Measurements from ENCODE around the gene IQCM. TPM values are rescaled to one million over a fixed set of nuclear protein-coding genes. Genes with fewer than 3 reads are reported as not detected.

Gene IQCM
- total RNA-seq, 4 donors from 2014 or later, result not detected

GRCh38 chr4:149466446-149466845 is 349.2 kb downstream of the IQCM start:
- intact Hi-C loops (cut with DNase I; ENCODE audit: low total_unique reads), result no loop called here
- no peak overlapping the region for H3K4me3 ChIP-seq (ENCODE audit: low read depth, poor library complexity, severe bottlenecking)
- DNase-seq (ENCODE audit: low spot score in 2 of 2), result no peak
- no peak for TF ChIP-seq CTCF (IDR thresholded peaks at IDR 0.05)
- no peak for TF ChIP-seq POLR2A (IDR thresholded peaks at IDR 0.05)

GRCh38 chr4:149465955-149466354 is 349.7 kb downstream of the IQCM start:
- intact Hi-C loops (cut with DNase I; ENCODE audit: low total_unique reads), result no loop called here
- no peak for DNase-seq (ENCODE audit: low spot score in 2 of 2)
- 85 to 88% methylated on average over 1 of the region's 1 CpG for WGBS, 2 donors

GRCh38 chr4:149443537-149443936 is 372.1 kb downstream of the IQCM start:
- WGBS, 2 donors, result 82 to 83% methylated on average over 2 of the region's 2 CpGs
- DNase-seq (ENCODE audit: low spot score in 2 of 2), result no peak
- TF ChIP-seq POLR2A (IDR thresholded peaks at IDR 0.05) (no peak), CTCF (IDR thresholded peaks at IDR 0.05) (no peak)
- intact Hi-C loops (cut with DNase I; ENCODE audit: low total_unique reads), result no loop called here
- H3K4me3 ChIP-seq (ENCODE audit: low read depth, poor library complexity, severe bottlenecking), result no peak overlapping the region

More at GRCh38 chr4:149465955-149466354, 349.7 kb downstream of the IQCM start:
- no peak overlapping the region for H3K4me3 ChIP-seq (ENCODE audit: low read depth, poor library complexity, severe bottlenecking)
- TF ChIP-seq CTCF (IDR thresholded peaks at IDR 0.05) (no peak), POLR2A (IDR thresholded peaks at IDR 0.05) (no peak)

GRCh38 chr4:149441338-149441737 is 374.3 kb downstream of the IQCM start:
- DNase-seq (ENCODE audit: low spot score in 2 of 2), result no peak
- no peak overlapping the region for H3K4me3 ChIP-seq (ENCODE audit: low read depth, poor library complexity, severe bottlenecking)
- WGBS, 2 donors, result 52 to 61% methylated on average over 1 of the region's 1 CpG
- TF ChIP-seq CTCF (IDR thresholded peaks at IDR 0.05) (no peak), POLR2A (IDR thresholded peaks at IDR 0.05) (no peak)
- intact Hi-C loops (cut with DNase I; ENCODE audit: low total_unique reads), result no loop called here

GRCh38 chr4:149426461-149426860 is 389.2 kb downstream of the IQCM start:
- intact Hi-C loops (cut with DNase I; ENCODE audit: low total_unique reads), result no loop called here
- WGBS, 2 donors, result 85 to 93% methylated on average over 1 of the region's 1 CpG

More at GRCh38 chr4:149426461-149426860, 389.2 kb downstream of the IQCM start:
- no peak for DNase-seq (ENCODE audit: low spot score in 2 of 2)
- no peak overlapping the region for H3K4me3 ChIP-seq (ENCODE audit: low read depth, poor library complexity, severe bottlenecking)
- TF ChIP-seq CTCF (IDR thresholded peaks at IDR 0.05) (no peak), POLR2A (IDR thresholded peaks at IDR 0.05) (no peak)

Measured in lower leg skin (tissue), 4 donors.